Measurements from ENCODE around the gene RLF. TPM values are rescaled to one million over a fixed set of nuclear protein-coding genes. Genes with fewer than 3 reads are reported as not detected.

RLF gene
- total and polyA plus RNA-seq, 3 donors from 2014 or later, result 16.4 to 28.4 (median 27.2) TPM

GRCh38 chr1:40140211-40140973 lies 20.8 kb upstream of the RLF start:
- TF ChIP-seq, protein P1, sequence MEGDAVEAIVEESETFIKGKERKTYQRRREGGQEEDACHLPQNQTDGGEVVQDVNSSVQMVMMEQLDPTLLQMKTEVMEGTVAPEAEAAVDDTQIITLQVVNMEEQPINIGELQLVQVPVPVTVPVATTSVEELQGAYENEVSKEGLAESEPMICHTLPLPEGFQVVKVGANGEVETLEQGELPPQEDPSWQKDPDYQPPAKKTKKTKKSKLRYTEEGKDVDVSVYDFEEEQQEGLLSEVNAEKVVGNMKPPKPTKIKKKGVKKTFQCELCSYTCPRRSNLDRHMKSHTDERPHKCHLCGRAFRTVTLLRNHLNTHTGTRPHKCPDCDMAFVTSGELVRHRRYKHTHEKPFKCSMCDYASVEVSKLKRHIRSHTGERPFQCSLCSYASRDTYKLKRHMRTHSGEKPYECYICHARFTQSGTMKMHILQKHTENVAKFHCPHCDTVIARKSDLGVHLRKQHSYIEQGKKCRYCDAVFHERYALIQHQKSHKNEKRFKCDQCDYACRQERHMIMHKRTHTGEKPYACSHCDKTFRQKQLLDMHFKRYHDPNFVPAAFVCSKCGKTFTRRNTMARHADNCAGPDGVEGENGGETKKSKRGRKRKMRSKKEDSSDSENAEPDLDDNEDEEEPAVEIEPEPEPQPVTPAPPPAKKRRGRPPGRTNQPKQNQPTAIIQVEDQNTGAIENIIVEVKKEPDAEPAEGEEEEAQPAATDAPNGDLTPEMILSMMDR (IDR thresholded peaks at IDR 0.05), result no peak
- TF ChIP-seq POLR2A (IDR thresholded peaks at IDR 0.05), result no peak
- Histone ChIP-seq H3K27me3 (no peaks in the 10 kb centered on the region), H3K36me3 (ENCODE audit: low read depth, missing control alignments) (no peaks in the 10 kb centered on the region), H3K4me1 (no peaks in the 10 kb centered on the region), H3K4me3 (no peak overlapping the region), H3K27ac (no peak overlapping the region), H3K9me3 (no peaks in the 10 kb centered on the region)
- intact Hi-C loops (cut with DNase I; ENCODE audit: low total_unique reads), result loop anchor here (10.0 kb wide), 1 partner anchor 174 kb away; the partner anchor contains the start of gene COL9A2
- WGBS, 2 donors, result 83 to 89% methylated on average over 7 of the region's 7 CpGs
- no peak for DNase-seq

DNA sequence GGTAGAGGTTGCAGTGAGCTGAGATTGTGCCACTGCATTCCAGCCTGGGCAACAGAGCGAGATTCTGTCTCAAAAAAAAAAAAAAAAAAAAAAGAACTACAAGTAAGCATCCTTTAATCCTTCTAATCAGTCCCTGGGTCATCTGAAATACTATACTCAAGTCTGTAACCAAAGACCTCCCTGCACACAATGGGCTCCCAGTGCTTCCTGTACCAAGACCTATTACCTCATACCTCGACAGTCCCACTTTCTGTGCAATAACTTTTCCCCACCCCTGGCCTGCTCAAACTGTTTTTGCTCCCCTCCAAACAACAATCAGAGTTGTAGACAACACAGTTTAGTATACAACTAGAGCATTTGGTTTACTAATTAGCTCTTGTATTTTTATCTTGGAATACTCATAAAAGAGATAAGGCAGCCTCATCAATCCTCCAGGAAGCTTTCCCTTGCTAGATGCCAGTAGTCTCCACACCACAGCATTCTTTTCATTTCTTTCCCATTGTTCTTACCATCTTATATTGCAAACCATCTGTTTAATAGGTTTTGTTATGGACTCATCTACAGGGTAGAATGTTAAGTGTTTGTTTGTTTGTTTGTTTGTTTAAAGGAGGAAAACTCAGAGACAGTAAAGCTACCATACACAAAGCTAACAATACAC lies 19.2 kb upstream of the RLF start:
- Histone ChIP-seq H3K27me3 (no peaks in the 10 kb centered on the region), H3K4me3 (no peak overlapping the region), H3K9me3 (no peaks in the 10 kb centered on the region), H3K36me3 (ENCODE audit: low read depth, missing control alignments) (no peaks in the 10 kb centered on the region), H3K27ac (no peak overlapping the region), H3K4me1 (no peaks in the 10 kb centered on the region)
- 63 to 67% methylated on average over 2 of the region's 2 CpGs for WGBS, 2 donors
- DNase-seq, result no peak
- no peak for TF ChIP-seq POLR2A (IDR thresholded peaks at IDR 0.05)
- TF ChIP-seq, protein P1 (IDR thresholded peaks at IDR 0.05), result no peak
- intact Hi-C loops (cut with DNase I; ENCODE audit: low total_unique reads), result loop anchor here (10.0 kb wide), 1 partner anchor 173 kb away; the partner anchor contains the start of gene COL9A2

DNA sequence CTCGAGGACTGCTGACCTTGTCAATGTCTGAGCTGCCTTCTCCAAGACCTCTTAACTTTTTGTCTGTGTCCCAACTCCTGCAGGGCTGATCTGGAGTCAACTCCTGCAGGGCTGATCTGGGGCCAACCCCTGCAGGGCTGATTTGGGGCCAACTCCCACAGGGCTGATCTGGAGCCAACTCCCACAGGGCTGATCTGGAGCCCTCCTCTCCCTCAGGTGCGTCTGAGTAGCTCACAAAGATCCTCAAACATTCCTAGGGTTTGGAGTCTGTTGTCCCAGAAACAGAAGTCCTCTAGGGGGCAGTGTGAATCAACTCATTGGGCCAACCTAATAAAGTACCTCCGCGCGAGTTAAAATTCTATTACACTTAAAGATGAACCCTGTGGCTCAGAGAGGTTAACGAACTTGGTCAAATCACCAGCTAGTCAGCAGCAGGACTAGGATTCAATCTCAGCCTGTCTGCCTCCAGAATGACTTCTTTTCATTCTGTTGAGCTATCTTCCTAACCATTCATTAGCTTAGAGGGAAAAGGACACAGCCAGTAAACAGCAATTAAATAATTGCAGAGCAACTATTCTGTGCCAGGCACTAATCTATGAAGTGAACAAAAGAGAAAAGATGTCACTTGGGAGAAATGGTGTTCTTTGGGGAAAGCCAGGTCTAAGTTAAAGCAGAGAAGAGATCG lies 17.2 kb upstream of the RLF start:
- no peaks in the 10 kb centered on the region for H3K27me3 ChIP-seq
- no peaks in the 10 kb centered on the region for H3K4me1 ChIP-seq
- H3K27ac ChIP-seq, result no peak overlapping the region
- no peaks in the 10 kb centered on the region for H3K9me3 ChIP-seq
- intact Hi-C loops (cut with DNase I; ENCODE audit: low total_unique reads), result loop anchor here (10.0 kb wide), 1 partner anchor 171 kb away; the partner anchor contains the start of gene COL9A2
- peak; percentile 77 for DNase-seq
- H3K36me3 ChIP-seq (ENCODE audit: low read depth, missing control alignments), result no peaks in the 10 kb centered on the region
- WGBS, 2 donors, result 25 to 33% methylated on average over 7 of the region's 7 CpGs
- no peak for TF ChIP-seq POLR2A (IDR thresholded peaks at IDR 0.05)
- TF ChIP-seq, protein P1 (IDR thresholded peaks at IDR 0.05), result peak; percentile 52 to 66 (median 63)
- H3K4me3 ChIP-seq, result no peak overlapping the region

DNA sequence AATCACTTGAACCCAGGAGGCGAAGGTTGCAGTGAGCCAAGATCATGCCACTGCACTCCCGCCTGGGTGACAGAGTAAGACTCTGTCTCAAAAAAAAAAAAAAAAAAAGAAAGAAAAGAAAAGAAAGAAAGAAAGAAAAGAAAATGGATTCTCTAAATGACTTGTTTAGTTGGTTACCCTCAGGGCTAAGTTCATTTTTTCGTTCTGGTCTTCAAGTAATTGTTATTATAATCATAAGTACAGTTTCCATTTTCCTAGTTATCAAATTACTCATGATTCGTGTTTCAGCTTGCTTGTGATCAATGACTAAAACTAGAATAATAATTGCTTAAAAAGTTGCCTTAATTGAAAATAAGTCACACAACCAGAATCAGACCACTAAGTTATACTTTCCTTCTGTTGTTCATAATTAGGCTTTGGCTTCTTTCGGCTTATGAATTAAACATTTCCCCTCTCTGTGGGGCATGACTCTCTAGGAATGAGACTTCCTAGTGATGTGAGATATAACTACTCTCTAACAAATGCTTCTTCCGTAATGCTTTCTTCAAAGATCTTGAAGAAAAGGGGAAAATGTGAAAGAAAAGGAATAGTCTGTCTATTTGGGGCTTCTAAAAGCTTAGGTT lies 9.6 kb upstream of the RLF start:
- Histone ChIP-seq H3K4me3 (no peak overlapping the region), H3K27me3 (no peaks in the 10 kb centered on the region), H3K4me1 (no peaks in the 10 kb centered on the region), H3K27ac (no peak overlapping the region), H3K36me3 (ENCODE audit: low read depth, missing control alignments) (no peaks in the 10 kb centered on the region), H3K9me3 (no peaks in the 10 kb centered on the region)
- no peak for DNase-seq
- TF ChIP-seq, protein P1 (IDR thresholded peaks at IDR 0.05), result no peak
- no peak for TF ChIP-seq POLR2A (IDR thresholded peaks at IDR 0.05)
- WGBS, 2 donors, result 95 to 96% methylated on average over 6 of the region's 6 CpGs
- intact Hi-C loops (cut with DNase I; ENCODE audit: low total_unique reads), result no loop called here

Data from testis (tissue), 3 donors.